ENCODE data around the gene REV1.

Gene REV1

GRCh38 chr2:99489761-99490622, at the start of gene REV1:
Gene REV1 (minus strand): TSS chr2:99490017. CDS start chr2:99464975, 25,042 bp downstream.
- peaks cover 45% of the 10 kb centered on the region for H3K79me2 ChIP-seq (ENCODE audit: low read length)
- peak within 1 kb of the TSS; percentile 91 for H2AFZ ChIP-seq (ENCODE audit: low read depth, low read length)
- peak within 1 kb of the TSS; percentile 58 for H3K27ac ChIP-seq (ENCODE audit: low read length)
- H3K4me3 ChIP-seq (ENCODE audit: low read length) = peak within 1 kb of the TSS; percentile 95
- peak within 1 kb of the TSS; percentile 87 for H3K9ac ChIP-seq (ENCODE audit: low read length)
- H4K20me1 ChIP-seq (ENCODE audit: insufficient read depth, low read length) = peaks cover 39% of the 10 kb centered on the region
- H3K4me1 ChIP-seq (ENCODE audit: low read length) = peaks cover 36% of the 10 kb centered on the region
- H3K36me3 ChIP-seq (replicated peaks; ENCODE audit: low read depth, low read length) = no peaks in the 10 kb centered on the region
- H3K4me2 ChIP-seq (ENCODE audit: low read length) = peak within 1 kb of the TSS; percentile 85
- H3K27me3 ChIP-seq (ENCODE audit: low read depth, low read length) = peaks cover 8% of the 10 kb centered on the region; the same call in 1 of the 2 replicates
- H3K9me3 ChIP-seq (ENCODE audit: insufficient read depth, low read length) = no peaks in the 10 kb centered on the region
- TF ChIP-seq, protein P1, sequence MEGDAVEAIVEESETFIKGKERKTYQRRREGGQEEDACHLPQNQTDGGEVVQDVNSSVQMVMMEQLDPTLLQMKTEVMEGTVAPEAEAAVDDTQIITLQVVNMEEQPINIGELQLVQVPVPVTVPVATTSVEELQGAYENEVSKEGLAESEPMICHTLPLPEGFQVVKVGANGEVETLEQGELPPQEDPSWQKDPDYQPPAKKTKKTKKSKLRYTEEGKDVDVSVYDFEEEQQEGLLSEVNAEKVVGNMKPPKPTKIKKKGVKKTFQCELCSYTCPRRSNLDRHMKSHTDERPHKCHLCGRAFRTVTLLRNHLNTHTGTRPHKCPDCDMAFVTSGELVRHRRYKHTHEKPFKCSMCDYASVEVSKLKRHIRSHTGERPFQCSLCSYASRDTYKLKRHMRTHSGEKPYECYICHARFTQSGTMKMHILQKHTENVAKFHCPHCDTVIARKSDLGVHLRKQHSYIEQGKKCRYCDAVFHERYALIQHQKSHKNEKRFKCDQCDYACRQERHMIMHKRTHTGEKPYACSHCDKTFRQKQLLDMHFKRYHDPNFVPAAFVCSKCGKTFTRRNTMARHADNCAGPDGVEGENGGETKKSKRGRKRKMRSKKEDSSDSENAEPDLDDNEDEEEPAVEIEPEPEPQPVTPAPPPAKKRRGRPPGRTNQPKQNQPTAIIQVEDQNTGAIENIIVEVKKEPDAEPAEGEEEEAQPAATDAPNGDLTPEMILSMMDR (IDR thresholded peaks at IDR 0.05; ENCODE audit: low read depth, low read length) = peak; percentile 85
- no peak for TF ChIP-seq EZH2phosphoT487 (IDR thresholded peaks at IDR 0.05; ENCODE audit: low read depth)

DNA sequence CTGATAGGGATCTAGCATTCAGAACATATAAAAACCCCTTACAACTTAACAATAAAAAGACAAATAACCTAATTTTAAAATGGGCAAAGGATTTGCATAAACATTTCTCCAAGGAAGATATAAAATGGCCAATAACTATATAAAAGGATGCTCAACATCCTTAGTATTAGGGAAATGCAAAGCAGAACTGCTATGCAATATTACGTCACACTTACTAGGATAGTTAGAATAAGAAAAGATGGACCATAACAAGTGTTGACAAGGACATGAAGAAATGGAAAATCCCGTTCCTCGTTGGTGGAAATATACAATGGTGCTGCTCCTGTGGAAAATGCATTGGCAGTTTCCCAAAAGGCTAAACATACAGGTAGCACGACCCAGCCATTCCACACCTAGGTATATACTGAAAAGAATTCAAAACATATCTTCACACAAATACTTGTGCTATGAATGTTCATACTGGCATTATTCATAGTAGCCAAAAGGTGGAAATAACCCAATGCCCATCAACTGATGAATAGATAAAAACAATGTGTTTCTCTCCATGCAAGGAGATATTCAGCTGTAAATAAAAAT, 48.2 kb upstream of the REV1 start:
- H3K36me3 ChIP-seq (replicated peaks; ENCODE audit: low read depth, low read length) = no peaks in the 10 kb centered on the region
- H3K9me3 ChIP-seq (ENCODE audit: insufficient read depth, low read length) = no peaks in the 10 kb centered on the region
- H3K4me1 ChIP-seq (ENCODE audit: low read length) = no peaks in the 10 kb centered on the region
- H3K27me3 ChIP-seq (ENCODE audit: low read depth, low read length) = no peaks in the 10 kb centered on the region
- H3K4me2 ChIP-seq (ENCODE audit: low read length) = no peak overlapping the region
- no peak overlapping the region for H3K27ac ChIP-seq (ENCODE audit: low read length)
- no peak overlapping the region for H3K4me3 ChIP-seq (ENCODE audit: low read length)
- no peak overlapping the region for H2AFZ ChIP-seq (ENCODE audit: low read depth, low read length)
- no peaks in the 10 kb centered on the region for H4K20me1 ChIP-seq (ENCODE audit: insufficient read depth, low read length)
- no peaks in the 10 kb centered on the region for H3K79me2 ChIP-seq (ENCODE audit: low read length)
- TF ChIP-seq EZH2phosphoT487 (IDR thresholded peaks at IDR 0.05; ENCODE audit: low read depth) = no peak
- TF ChIP-seq, protein P1 (IDR thresholded peaks at IDR 0.05; ENCODE audit: low read depth, low read length) = no peak
- H3K9ac ChIP-seq (ENCODE audit: low read length) = no peak overlapping the region

DNA sequence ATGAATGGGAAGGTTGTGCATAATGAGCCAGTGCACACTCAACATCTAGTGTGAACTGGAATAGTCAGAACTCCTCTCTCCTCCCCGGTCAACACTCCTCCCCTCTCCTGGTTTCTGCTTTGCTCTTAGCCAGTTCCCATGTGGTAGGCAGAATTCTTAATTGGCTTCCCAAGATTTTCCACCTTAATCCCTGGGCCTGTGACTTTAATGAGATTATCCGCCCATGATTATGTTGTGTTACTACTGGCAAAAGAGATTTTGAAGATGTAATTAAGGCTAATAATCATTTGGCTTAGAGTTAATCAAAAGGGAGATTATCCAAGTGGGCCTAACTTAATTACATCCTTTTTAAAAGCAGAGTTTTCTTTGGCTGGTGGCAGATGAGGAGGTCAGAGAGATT, 34.2 kb upstream of the REV1 start:
- H3K9ac ChIP-seq (ENCODE audit: low read length) = no peak overlapping the region
- no peaks in the 10 kb centered on the region for H3K27me3 ChIP-seq (ENCODE audit: low read depth, low read length)
- TF ChIP-seq, protein P1 (IDR thresholded peaks at IDR 0.05; ENCODE audit: low read depth, low read length) = no peak
- TF ChIP-seq EZH2phosphoT487 (IDR thresholded peaks at IDR 0.05; ENCODE audit: low read depth) = no peak
- no peaks in the 10 kb centered on the region for H3K4me1 ChIP-seq (ENCODE audit: low read length)
- no peaks in the 10 kb centered on the region for H4K20me1 ChIP-seq (ENCODE audit: insufficient read depth, low read length)
- H3K27ac ChIP-seq (ENCODE audit: low read length) = no peak overlapping the region
- no peak overlapping the region for H3K4me2 ChIP-seq (ENCODE audit: low read length)
- H3K36me3 ChIP-seq (replicated peaks; ENCODE audit: low read depth, low read length) = no peaks in the 10 kb centered on the region
- no peaks in the 10 kb centered on the region for H3K9me3 ChIP-seq (ENCODE audit: insufficient read depth, low read length)
- H2AFZ ChIP-seq (ENCODE audit: low read depth, low read length) = no peak overlapping the region
- H3K4me3 ChIP-seq (ENCODE audit: low read length) = no peak overlapping the region
- no peaks in the 10 kb centered on the region for H3K79me2 ChIP-seq (ENCODE audit: low read length)

GRCh38 chr2:99522157-99522556, 32.3 kb upstream of the REV1 start:
- no peak overlapping the region for H3K9ac ChIP-seq (ENCODE audit: low read length)
- no peaks in the 10 kb centered on the region for H3K4me1 ChIP-seq (ENCODE audit: low read length)
- no peak for TF ChIP-seq EZH2phosphoT487 (IDR thresholded peaks at IDR 0.05; ENCODE audit: low read depth)
- TF ChIP-seq, protein P1 (IDR thresholded peaks at IDR 0.05; ENCODE audit: low read depth, low read length) = no peak
- no peak overlapping the region for H2AFZ ChIP-seq (ENCODE audit: low read depth, low read length)
- H3K4me3 ChIP-seq (ENCODE audit: low read length) = no peak overlapping the region
- H3K27ac ChIP-seq (ENCODE audit: low read length) = no peak overlapping the region
- no peaks in the 10 kb centered on the region for H3K36me3 ChIP-seq (replicated peaks; ENCODE audit: low read depth, low read length)
- no peak overlapping the region for H3K4me2 ChIP-seq (ENCODE audit: low read length)
- no peaks in the 10 kb centered on the region for H3K9me3 ChIP-seq (ENCODE audit: insufficient read depth, low read length)
- H3K27me3 ChIP-seq (ENCODE audit: low read depth, low read length) = no peaks in the 10 kb centered on the region
- no peaks in the 10 kb centered on the region for H3K79me2 ChIP-seq (ENCODE audit: low read length)
- H4K20me1 ChIP-seq (ENCODE audit: insufficient read depth, low read length) = no peaks in the 10 kb centered on the region
